Gastrocnemius medialis (tissue), 4 donors: ENCODE measurements around the gene PDLIM1.

ENCODE experiments used
- POLR2A ChIP-seq, 2 donors: fragments of 450-650 bp; IDR thresholded peaks; one replicate each; pipeline ENCODE4 v1.6.1; 2017; ENCODE audit warnings: antibody characterized with exemption in 2 of 2, mild to moderate bottlenecking in 2 of 2, moderate library complexity in 2 of 2
- TF ChIP-seq, protein P1 (sequence below), 5 experiments: fragments of 450-650 bp in 3 of 5; fragments of 200-600 bp in 2 of 5; sonication (generic) in 2 of 5; IDR thresholded peaks in 4 of 5; conservative IDR thresholded peaks in 1 of 5; 1 replicate in 4 of 5; 2 replicates in 1 of 5; pipeline ENCODE4 v1.5.1; 2016 to 2019; ENCODE audit warnings: antibody characterized with exemption in 5 of 5, mild to moderate bottlenecking in 3 of 5, moderate library complexity in 3 of 5

DNA sequence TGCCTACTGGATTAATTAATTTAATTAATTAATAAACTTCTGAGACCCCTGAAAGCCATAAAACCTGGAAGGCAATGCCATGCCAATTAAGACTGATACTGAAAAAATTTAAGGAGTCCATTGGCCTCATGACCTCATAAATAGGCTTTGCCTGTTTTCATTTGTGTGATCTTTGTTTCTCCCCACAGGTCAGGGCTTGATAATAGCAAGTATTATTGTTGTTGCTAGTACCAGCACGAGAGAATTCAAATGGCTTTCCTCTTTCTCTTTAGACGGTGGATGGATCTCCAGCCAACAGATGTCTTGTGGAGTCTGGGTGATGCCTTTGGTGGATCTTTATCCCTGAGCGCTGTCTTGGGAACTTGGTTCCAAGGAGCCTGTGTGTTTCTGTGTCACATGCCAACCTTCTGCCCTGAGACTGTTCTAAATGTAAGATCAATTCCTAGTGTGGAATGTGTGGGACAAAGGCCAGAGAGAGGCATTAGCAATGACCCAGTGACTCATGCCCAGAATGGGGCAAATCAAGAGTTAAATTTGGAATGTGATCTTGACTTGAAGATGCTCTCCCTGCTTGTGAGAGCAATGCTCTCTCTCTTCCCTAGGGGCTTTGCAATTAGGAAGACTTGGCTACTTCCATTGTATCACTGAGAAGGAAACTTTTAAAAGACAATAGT lies 79.1 kb downstream of the PDLIM1 start:
- TF ChIP-seq, protein P1, sequence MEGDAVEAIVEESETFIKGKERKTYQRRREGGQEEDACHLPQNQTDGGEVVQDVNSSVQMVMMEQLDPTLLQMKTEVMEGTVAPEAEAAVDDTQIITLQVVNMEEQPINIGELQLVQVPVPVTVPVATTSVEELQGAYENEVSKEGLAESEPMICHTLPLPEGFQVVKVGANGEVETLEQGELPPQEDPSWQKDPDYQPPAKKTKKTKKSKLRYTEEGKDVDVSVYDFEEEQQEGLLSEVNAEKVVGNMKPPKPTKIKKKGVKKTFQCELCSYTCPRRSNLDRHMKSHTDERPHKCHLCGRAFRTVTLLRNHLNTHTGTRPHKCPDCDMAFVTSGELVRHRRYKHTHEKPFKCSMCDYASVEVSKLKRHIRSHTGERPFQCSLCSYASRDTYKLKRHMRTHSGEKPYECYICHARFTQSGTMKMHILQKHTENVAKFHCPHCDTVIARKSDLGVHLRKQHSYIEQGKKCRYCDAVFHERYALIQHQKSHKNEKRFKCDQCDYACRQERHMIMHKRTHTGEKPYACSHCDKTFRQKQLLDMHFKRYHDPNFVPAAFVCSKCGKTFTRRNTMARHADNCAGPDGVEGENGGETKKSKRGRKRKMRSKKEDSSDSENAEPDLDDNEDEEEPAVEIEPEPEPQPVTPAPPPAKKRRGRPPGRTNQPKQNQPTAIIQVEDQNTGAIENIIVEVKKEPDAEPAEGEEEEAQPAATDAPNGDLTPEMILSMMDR (IDR thresholded peaks at IDR 0.05 in 4 of 5, conservative IDR thresholded peaks at IDR 0.05 in 1 of 5) = no peak
- TF ChIP-seq POLR2A (IDR thresholded peaks at IDR 0.05) = no peak
